CD4-positive, alpha-beta T cell treated with Interleukin-6 at 100 ng/mL for 8 hours (primary cell): Measurements from ENCODE around the gene UQCRC1.
A peak's percentile ranks its signal among the peaks of the same experiment; 100 is the strongest.

Experiments used
- DNase-seq: peaks from one replicate; pipeline ENCODE4 v3.0.0-alpha.2; 2020; ENCODE audit warnings: mixed read lengths, low spot score

UQCRC1 gene

GRCh38 chr3:48609088-48610005, at the start of gene UQCRC1:
Gene UQCRC1, minus strand, starts transcription at chr3:48609646. Its CDS starts 26 bp downstream, at chr3:48609620.
- DNase-seq: peak; percentile 91

GRCh38 chr3:48656841-48657281, 47.4 kb upstream of the UQCRC1 start:
- DNase-seq: no peak

- peak; percentile 78 for DNase-seq
These were observed 46.8 kb upstream of the UQCRC1 start for GRCh38 chr3:48656061-48656840.

- peak; percentile 39 for DNase-seq
These were observed 46.2 kb upstream of the UQCRC1 start for GRCh38 chr3:48655606-48656005.

- no peak for DNase-seq
These were observed 45.6 kb upstream of the UQCRC1 start for GRCh38 chr3:48655063-48655462.

- no peak for DNase-seq
These were observed 43.7 kb upstream of the UQCRC1 start for GRCh38 chr3:48652923-48653715.

- no peak for DNase-seq
These were observed 42.3 kb upstream of the UQCRC1 start for GRCh38 chr3:48651771-48652170.

GRCh38 chr3:48650723-48651122, 41.3 kb upstream of the UQCRC1 start:
- no peak for DNase-seq

GRCh38 chr3:48648188-48648850, 38.9 kb upstream of the UQCRC1 start:
- DNase-seq: no peak

GRCh38 chr3:48647714-48648113, 38.3 kb upstream of the UQCRC1 start:
- no peak for DNase-seq

- DNase-seq: no peak
These were observed 35.7 kb upstream of the UQCRC1 start for GRCh38 chr3:48644898-48645760.

- DNase-seq: no peak
These were observed 33.2 kb upstream of the UQCRC1 start for GRCh38 chr3:48642605-48643004.

- DNase-seq: no peak
These were observed 31.9 kb upstream of the UQCRC1 start for GRCh38 chr3:48641396-48641795.

GRCh38 chr3:48639944-48640606, 30.6 kb upstream of the UQCRC1 start:
- no peak for DNase-seq

- no peak for DNase-seq
These were observed 27.9 kb upstream of the UQCRC1 start for GRCh38 chr3:48637305-48637704.

- no peak for DNase-seq
These were observed 26.8 kb upstream of the UQCRC1 start for GRCh38 chr3:48636149-48636655.

GRCh38 chr3:48635222-48636021, 26.0 kb upstream of the UQCRC1 start, which contains the start of gene SLC26A6:
Gene SLC26A6, minus strand, starts transcription at chr3:48635461. Its CDS starts 68 bp downstream, at chr3:48635393.
- peak; percentile 92 for DNase-seq

GRCh38 chr3:48634661-48635221, 25.3 kb upstream of the UQCRC1 start:
- peak; percentile 16 for DNase-seq
